SH-SY5Y (cell line): Measurements from ENCODE around the gene YIF1A.

Experiments
- GATA2 ChIP-seq: IDR thresholded peaks from 2 replicates; pipeline ENCODE4 v1.6.1; 2011; ENCODE audit warnings: mild to moderate bottlenecking, low read depth, low read length
- GATA3 ChIP-seq: IDR thresholded peaks from 2 replicates; pipeline ENCODE4 v1.6.1; 2011; ENCODE audit warnings: low read depth, mild to moderate bottlenecking, low read length, moderate library complexity

GRCh38 chr11:66274219-66274618 is 14.7 kb downstream of the YIF1A start:
- no peak for TF ChIP-seq GATA2
- no peak for TF ChIP-seq GATA3
